GM12878 (cell line): Measurements from ENCODE around the gene ITSN2. TPM values are rescaled to one million over a fixed set of nuclear protein-coding genes. Genes with fewer than 3 reads are reported as not detected.
A peak's percentile ranks its signal among the peaks of the same experiment; 100 is the strongest.

Experiments used
- BHLHE40 ChIP-seq, 2 experiments: fragments of 450-650 bp in 1 of 2; IDR thresholded peaks; 2 replicates each; pipeline ENCODE4 v1.6.1; 2011 to 2017; ENCODE audit warnings: low read depth in 2 of 2, borderline replicate concordance in 1 of 2, improper control_type of control experiment in 1 of 2, low read length in 1 of 2, mild to moderate bottlenecking in 1 of 2
- CHD4 ChIP-seq: fragments of 200-600 bp; sonication (generic); IDR thresholded peaks from 2 replicates; pipeline ENCODE4 v1.6.1; 2016; ENCODE audit warnings: mild to moderate bottlenecking
- GATAD2B ChIP-seq: fragments of 450-650 bp; conservative IDR thresholded peaks from 2 replicates; pipeline ENCODE4 v1.6.1; 2017; ENCODE audit warnings: low read depth, mild to moderate bottlenecking, moderate library complexity
- RFX5 ChIP-seq: IDR thresholded peaks from 2 replicates; pipeline ENCODE4 v1.6.1; 2011; ENCODE audit warnings: low read depth, low read length, improper control_type of control experiment
- SREBF1 ChIP-seq: IDR thresholded peaks from 2 replicates; pipeline ENCODE4 v1.6.1; 2012; ENCODE audit warnings: mild to moderate bottlenecking, low read length
- SRF ChIP-seq, 2 experiments: IDR thresholded peaks; 2 replicates each; pipeline ENCODE4 v1.6.1; 2011; ENCODE audit warnings: low read depth in 2 of 2, low read length in 2 of 2, mild to moderate bottlenecking in 1 of 2, moderate library complexity in 1 of 2
- STAT1 ChIP-seq: fragments of 450-650 bp; conservative IDR thresholded peaks from 2 replicates; pipeline ENCODE4 v1.6.1; 2014; ENCODE audit warnings: antibody characterized with exemption, mild to moderate bottlenecking
- STAT3 ChIP-seq: IDR thresholded peaks from 2 replicates; pipeline ENCODE4 v1.6.1; 2011; ENCODE audit warnings: low read depth, low read length, improper control_type of control experiment
- SUZ12 ChIP-seq: fragments of 200-600 bp; sonication (generic); IDR thresholded peaks from one replicate; pipeline ENCODE4 v1.6.1; 2018; ENCODE audit warnings: antibody characterized with exemption, mild to moderate bottlenecking; ENCODE audit not compliant: unreplicated experiment
- polyA plus RNA-seq, 11 experiments: library from polyadenylated mRNA; depleted of rRNA in 4 of 11; unstranded in 6 of 11; stranded (reverse) in 5 of 11; fragments of >200 nt; fragmentation: Nextera tagmentation in 4 of 11; fragmentation: Illumina TruSeq in 1 of 11; extraction: Ambion mirVana in 4 of 11; extraction: Trizol in 1 of 11; gene quantifications; 1 replicate in 1 of 11; 2 replicates in 10 of 11; pipeline versions ENCODE4 v1.2.1 to v1.2.3, GENCODE V29; 2011 to 2016; ENCODE audit warnings: inconsistent platforms in 2 of 11, missing spikeins in 2 of 11, low read depth in 1 of 11
- total RNA-seq, 4 experiments: library from RNA; depleted of rRNA in 3 of 4; stranded (reverse); fragments of >200 nt in 3 of 4; fragmentation: Illumina TruSeq in 1 of 4; extraction: Trizol in 1 of 4; gene quantifications; 2 replicates each; pipeline versions ENCODE4 v1.2.1 to v1.2.3, GENCODE V29; 2013 to 2021
- TF ChIP-seq, protein P1 (sequence below): fragments of 450-650 bp; IDR thresholded peaks from 2 replicates; pipeline ENCODE4 v1.6.1; 2016; ENCODE audit warnings: mild to moderate bottlenecking
- TF ChIP-seq, protein P2 (sequence below): fragments of 450-650 bp; IDR thresholded peaks from 2 replicates; pipeline ENCODE4 v1.6.1; 2016; ENCODE audit warnings: mild to moderate bottlenecking
- TF ChIP-seq, protein P3 (sequence below): fragments of 450-650 bp; IDR thresholded peaks from 2 replicates; pipeline ENCODE4 v1.6.1; 2016; ENCODE audit warnings: mild to moderate bottlenecking, moderate library complexity, borderline replicate concordance
- TF ChIP-seq, protein P4 (sequence below): fragments of 150-350 bp; IDR thresholded peaks from 2 replicates; pipeline ENCODE4 v1.6.1; 2014; ENCODE audit warnings: mild to moderate bottlenecking, low read depth, low read length
- TF ChIP-seq, protein P5 (sequence below): fragments of 450-650 bp; IDR thresholded peaks from 2 replicates; pipeline ENCODE4 v1.6.1; 2018; ENCODE audit warnings: borderline replicate concordance, mild to moderate bottlenecking; ENCODE audit not compliant: partially characterized antibody

Gene ITSN2
- total and polyA plus RNA-seq, 10 of the 15 experiments (the other 5 are each of a cell fraction or from before 2014, with no cell fraction given) = 20.5 to 80.0 (median 54.7) TPM

DNA sequence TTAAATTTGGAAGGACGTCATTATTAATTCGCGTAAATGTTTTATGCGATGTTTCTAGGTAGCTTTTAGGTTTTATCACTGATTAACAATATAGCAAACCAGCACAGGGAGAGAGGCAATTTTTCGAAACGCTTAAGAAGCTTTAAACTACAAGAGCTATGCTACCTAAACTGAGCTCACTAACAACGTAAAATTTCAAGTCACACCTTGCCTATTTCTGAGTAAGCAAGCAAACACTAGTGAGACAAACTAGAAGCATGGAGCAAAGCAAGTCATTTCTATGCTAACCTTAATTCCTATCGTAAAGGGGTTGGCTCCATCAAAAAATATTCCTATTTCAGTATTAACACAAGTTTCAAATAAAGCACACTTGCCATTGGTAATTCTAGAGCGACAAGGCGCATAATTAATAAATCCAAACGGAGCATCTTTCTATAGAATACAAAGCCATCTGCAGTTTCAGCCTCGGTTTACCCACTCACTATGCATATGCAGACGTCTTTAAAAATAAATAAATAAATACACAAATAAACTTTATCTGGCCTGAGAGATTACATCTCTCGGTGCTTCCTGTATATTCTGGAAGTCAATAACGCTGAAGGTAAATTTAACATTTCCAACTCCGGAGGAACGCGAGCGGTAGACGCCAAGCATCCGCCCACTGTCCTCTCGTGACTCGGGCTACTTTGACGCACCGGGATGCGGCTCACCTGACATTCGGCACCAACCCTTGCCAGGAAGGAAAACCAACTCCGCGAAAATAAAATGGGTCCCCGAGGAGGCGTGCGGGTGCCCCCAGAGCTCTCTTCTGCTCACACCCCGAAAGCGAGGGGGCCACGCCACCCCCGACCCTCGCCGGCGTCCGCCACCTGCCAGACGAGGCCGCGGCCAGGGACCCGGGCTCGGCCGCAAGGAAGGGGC is 947 bp downstream of the ITSN2 start (continued):
- TF ChIP-seq, protein P1, sequence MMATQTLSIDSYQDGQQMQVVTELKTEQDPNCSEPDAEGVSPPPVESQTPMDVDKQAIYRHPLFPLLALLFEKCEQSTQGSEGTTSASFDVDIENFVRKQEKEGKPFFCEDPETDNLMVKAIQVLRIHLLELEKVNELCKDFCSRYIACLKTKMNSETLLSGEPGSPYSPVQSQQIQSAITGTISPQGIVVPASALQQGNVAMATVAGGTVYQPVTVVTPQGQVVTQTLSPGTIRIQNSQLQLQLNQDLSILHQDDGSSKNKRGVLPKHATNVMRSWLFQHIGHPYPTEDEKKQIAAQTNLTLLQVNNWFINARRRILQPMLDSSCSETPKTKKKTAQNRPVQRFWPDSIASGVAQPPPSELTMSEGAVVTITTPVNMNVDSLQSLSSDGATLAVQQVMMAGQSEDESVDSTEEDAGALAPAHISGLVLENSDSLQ = no peak
- TF ChIP-seq GATAD2B = no peak
- TF ChIP-seq, protein P2, sequence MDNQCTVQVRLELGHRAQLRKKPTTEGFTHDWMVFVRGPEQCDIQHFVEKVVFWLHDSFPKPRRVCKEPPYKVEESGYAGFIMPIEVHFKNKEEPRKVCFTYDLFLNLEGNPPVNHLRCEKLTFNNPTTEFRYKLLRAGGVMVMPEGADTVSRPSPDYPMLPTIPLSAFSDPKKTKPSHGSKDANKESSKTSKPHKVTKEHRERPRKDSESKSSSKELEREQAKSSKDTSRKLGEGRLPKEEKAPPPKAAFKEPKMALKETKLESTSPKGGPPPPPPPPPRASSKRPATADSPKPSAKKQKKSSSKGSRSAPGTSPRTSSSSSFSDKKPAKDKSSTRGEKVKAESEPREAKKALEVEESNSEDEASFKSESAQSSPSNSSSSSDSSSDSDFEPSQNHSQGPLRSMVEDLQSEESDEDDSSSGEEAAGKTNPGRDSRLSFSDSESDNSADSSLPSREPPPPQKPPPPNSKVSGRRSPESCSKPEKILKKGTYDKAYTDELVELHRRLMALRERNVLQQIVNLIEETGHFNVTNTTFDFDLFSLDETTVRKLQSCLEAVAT = peak; percentile 33; the same call in 1 of the 2 replicates
- TF ChIP-seq, protein P3, sequence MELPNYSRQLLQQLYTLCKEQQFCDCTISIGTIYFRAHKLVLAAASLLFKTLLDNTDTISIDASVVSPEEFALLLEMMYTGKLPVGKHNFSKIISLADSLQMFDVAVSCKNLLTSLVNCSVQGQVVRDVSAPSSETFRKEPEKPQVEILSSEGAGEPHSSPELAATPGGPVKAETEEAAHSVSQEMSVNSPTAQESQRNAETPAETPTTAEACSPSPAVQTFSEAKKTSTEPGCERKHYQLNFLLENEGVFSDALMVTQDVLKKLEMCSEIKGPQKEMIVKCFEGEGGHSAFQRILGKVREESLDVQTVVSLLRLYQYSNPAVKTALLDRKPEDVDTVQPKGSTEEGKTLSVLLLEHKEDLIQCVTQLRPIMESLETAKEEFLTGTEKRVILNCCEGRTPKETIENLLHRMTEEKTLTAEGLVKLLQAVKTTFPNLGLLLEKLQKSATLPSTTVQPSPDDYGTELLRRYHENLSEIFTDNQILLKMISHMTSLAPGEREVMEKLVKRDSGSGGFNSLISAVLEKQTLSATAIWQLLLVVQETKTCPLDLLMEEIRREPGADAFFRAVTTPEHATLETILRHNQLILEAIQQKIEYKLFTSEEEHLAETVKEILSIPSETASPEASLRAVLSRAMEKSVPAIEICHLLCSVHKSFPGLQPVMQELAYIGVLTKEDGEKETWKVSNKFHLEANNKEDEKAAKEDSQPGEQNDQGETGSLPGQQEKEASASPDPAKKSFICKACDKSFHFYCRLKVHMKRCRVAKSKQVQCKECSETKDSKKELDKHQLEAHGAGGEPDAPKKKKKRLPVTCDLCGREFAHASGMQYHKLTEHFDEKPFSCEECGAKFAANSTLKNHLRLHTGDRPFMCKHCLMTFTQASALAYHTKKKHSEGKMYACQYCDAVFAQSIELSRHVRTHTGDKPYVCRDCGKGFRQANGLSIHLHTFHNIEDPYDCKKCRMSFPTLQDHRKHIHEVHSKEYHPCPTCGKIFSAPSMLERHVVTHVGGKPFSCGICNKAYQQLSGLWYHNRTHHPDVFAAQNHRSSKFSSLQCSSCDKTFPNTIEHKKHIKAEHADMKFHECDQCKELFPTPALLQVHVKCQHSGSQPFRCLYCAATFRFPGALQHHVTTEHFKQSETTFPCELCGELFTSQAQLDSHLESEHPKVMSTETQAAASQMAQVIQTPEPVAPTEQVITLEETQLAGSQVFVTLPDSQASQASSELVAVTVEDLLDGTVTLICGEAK = peak; percentile 12; the same call in 1 of the 2 replicates
- TF ChIP-seq SREBF1 = no peak
- TF ChIP-seq CHD4 = no peak
- TF ChIP-seq STAT1 = no peak
- TF ChIP-seq STAT3 = no peak
- no peak for TF ChIP-seq SRF (IDR thresholded peaks at IDR 0.05; ENCODE audit: low read depth in 2 of 2, low read length in 2 of 2)
- TF ChIP-seq SUZ12 = no peak
- TF ChIP-seq RFX5 = no peak
- TF ChIP-seq, protein P4, sequence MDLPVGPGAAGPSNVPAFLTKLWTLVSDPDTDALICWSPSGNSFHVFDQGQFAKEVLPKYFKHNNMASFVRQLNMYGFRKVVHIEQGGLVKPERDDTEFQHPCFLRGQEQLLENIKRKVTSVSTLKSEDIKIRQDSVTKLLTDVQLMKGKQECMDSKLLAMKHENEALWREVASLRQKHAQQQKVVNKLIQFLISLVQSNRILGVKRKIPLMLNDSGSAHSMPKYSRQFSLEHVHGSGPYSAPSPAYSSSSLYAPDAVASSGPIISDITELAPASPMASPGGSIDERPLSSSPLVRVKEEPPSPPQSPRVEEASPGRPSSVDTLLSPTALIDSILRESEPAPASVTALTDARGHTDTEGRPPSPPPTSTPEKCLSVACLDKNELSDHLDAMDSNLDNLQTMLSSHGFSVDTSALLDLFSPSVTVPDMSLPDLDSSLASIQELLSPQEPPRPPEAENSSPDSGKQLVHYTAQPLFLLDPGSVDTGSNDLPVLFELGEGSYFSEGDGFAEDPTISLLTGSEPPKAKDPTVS = peak; percentile 36; the same call in 1 of the 2 replicates
- peak; percentile 82 to 89; a peak in 3 of 4 replicates for TF ChIP-seq BHLHE40 (IDR thresholded peaks at IDR 0.05; ENCODE audit: borderline replicate concordance in 1 of 2, low read depth in 2 of 2, low read length in 1 of 2)
- TF ChIP-seq, protein P5, sequence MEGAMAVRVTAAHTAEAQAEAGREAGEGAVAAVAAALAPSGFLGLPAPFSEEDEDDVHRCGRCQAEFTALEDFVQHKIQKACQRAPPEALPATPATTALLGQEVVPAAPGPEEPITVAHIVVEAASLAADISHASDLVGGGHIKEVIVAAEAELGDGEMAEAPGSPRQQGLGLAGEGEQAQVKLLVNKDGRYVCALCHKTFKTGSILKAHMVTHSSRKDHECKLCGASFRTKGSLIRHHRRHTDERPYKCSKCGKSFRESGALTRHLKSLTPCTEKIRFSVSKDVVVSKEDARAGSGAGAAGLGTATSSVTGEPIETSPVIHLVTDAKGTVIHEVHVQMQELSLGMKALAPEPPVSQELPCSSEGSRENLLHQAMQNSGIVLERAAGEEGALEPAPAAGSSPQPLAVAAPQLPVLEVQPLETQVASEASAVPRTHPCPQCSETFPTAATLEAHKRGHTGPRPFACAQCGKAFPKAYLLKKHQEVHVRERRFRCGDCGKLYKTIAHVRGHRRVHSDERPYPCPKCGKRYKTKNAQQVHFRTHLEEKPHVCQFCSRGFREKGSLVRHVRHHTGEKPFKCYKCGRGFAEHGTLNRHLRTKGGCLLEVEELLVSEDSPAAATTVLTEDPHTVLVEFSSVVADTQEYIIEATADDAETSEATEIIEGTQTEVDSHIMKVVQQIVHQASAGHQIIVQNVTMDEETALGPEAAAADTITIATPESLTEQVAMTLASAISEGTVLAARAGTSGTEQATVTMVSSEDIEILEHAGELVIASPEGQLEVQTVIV = no peak
